HG02981 (cell line): ENCODE data around the gene GRIN1.

Source experiments
- ATAC-seq: cut with Tn5 transposase; IDR thresholded peaks from one replicate; pipeline ENCODE4 v1.9.1; 2021; ENCODE audit warnings: mild to moderate bottlenecking, moderate library complexity; ENCODE audit not compliant: unreplicated experiment

Gene GRIN1

GRCh38 chr9:137145731-137146526, 7.0 kb downstream of the GRIN1 start:
- ATAC-seq = no peak

- ATAC-seq = no peak
Measured at GRCh38 chr9:137146527-137146918, 7.6 kb downstream of the GRIN1 start.

- no peak for ATAC-seq
Measured at GRCh38 chr9:137147091-137147792, 8.3 kb downstream of the GRIN1 start.

- no peak for ATAC-seq
Measured at GRCh38 chr9:137147793-137148160, 8.8 kb downstream of the GRIN1 start.

GRCh38 chr9:137148242-137148641, 9.3 kb downstream of the GRIN1 start:
- no peak for ATAC-seq

GRCh38 chr9:137148661-137149060, 9.7 kb downstream of the GRIN1 start:
- ATAC-seq = no peak

- ATAC-seq = no peak
Measured at GRCh38 chr9:137149363-137149762, 10.4 kb downstream of the GRIN1 start.

- ATAC-seq = peak; percentile 31
Measured at GRCh38 chr9:137149942-137150616, 11.1 kb downstream of the GRIN1 start.

- peak; percentile 49 for ATAC-seq
Measured at GRCh38 chr9:137150617-137151457, 11.9 kb downstream of the GRIN1 start.

GRCh38 chr9:137152844-137153405, 14.0 kb downstream of the GRIN1 start:
- ATAC-seq = no peak

GRCh38 chr9:137156567-137157375, 17.8 kb downstream of the GRIN1 start:
- no peak for ATAC-seq

GRCh38 chr9:137157618-137158415, 18.9 kb downstream of the GRIN1 start:
- ATAC-seq = no peak

- no peak for ATAC-seq
Measured at GRCh38 chr9:137158625-137159024, 19.7 kb downstream of the GRIN1 start.

GRCh38 chr9:137159105-137160053, 20.4 kb downstream of the GRIN1 start:
- ATAC-seq = no peak

GRCh38 chr9:137160054-137160425, 21.1 kb downstream of the GRIN1 start:
- ATAC-seq = no peak

- ATAC-seq = no peak
Measured at GRCh38 chr9:137160716-137161557, 22.0 kb downstream of the GRIN1 start.
